RWPE2 (cell line): ENCODE results near the gene WDR18.

Experiments used
- ATAC-seq: fragments of 200-7000 bp; cut with Tn5 transposase; 3 replicates; pipeline ENCODE4 v1.9.1; 2021; ENCODE audit warnings: low read depth
- DNase-seq: peaks from one replicate; pipeline ENCODE4 v3.0.0-alpha.2; 2020; ENCODE audit warnings: low spot score
- H3K27ac ChIP-seq: fragments of 450-650 bp; 2 replicates; pipeline ENCODE4 v1.5.1; 2017; ENCODE audit warnings: mild to moderate bottlenecking; ENCODE audit not compliant: poor library complexity, severe bottlenecking
- H3K27me3 ChIP-seq: fragments of 250-450 bp; sonication (Bioruptor Pico); 2 replicates; pipeline ENCODE4 v1.5.1; 2021; ENCODE audit warnings: mild to moderate bottlenecking, moderate library complexity; ENCODE audit not compliant: insufficient read depth, poor library complexity, severe bottlenecking
- H3K36me3 ChIP-seq: fragments of 250-450 bp; sonication (Bioruptor Pico); 2 replicates; pipeline ENCODE4 v1.5.1; 2020; ENCODE audit warnings: low read depth, mild to moderate bottlenecking, moderate library complexity
- H3K4me1 ChIP-seq: fragments of 250-450 bp; sonication (Bioruptor Pico); 2 replicates; pipeline ENCODE4 v1.5.1; 2021; ENCODE audit warnings: mild to moderate bottlenecking, moderate library complexity; ENCODE audit not compliant: insufficient read depth, poor library complexity, severe bottlenecking
- H3K4me3 ChIP-seq: fragments of 250-450 bp; sonication (Bioruptor Pico); 2 replicates; pipeline ENCODE4 v1.5.1; 2021; ENCODE audit warnings: mild to moderate bottlenecking, moderate library complexity; ENCODE audit not compliant: severe bottlenecking
- H3K9me3 ChIP-seq: fragments of 250-450 bp; sonication (Bioruptor Pico); 2 replicates; pipeline ENCODE4 v1.5.1; 2021; ENCODE audit warnings: mild to moderate bottlenecking, moderate library complexity; ENCODE audit not compliant: severe bottlenecking
- TF ChIP-seq, protein P1 (sequence below): fragments of 450-650 bp; IDR thresholded peaks from one replicate; pipeline ENCODE4 v1.5.1; 2017; ENCODE audit warnings: mild to moderate bottlenecking, moderate library complexity; ENCODE audit not compliant: poor library complexity, severe bottlenecking

WDR18 gene

DNA sequence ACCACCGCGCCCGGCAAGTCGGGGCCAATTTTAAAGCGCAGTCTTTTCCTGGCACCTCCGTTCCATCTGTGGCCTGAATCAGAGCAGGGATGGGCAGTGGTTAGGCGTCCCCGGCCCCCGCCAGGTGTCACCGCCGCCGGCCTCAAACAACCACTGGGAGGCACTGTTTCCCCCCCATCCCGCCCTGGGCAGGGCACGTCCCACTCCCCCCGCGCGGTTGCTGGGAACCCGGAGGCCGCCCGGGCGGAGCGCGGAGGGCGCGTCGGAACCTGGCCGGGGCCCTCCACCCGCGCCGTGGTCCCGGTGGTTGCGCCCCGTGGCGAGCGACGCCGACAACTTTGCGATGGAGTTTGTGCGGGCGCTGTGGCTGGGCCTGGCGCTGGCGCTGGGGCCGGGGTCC, 15.9 kb downstream of the WDR18 start, which contains the start of gene GRIN3B:
TSS of gene GRIN3B (plus strand) at position 325 of the 400 bp plus-strand sequence. CDS start at position 344, 19 bp downstream.
- peaks cover 44% of the 10 kb centered on the region for H3K27me3 ChIP-seq
- no peak within 1 kb of the TSS for H3K27ac ChIP-seq
- peak within 1 kb of the TSS; percentile 22 for H3K4me3 ChIP-seq
- TF ChIP-seq, protein P1, sequence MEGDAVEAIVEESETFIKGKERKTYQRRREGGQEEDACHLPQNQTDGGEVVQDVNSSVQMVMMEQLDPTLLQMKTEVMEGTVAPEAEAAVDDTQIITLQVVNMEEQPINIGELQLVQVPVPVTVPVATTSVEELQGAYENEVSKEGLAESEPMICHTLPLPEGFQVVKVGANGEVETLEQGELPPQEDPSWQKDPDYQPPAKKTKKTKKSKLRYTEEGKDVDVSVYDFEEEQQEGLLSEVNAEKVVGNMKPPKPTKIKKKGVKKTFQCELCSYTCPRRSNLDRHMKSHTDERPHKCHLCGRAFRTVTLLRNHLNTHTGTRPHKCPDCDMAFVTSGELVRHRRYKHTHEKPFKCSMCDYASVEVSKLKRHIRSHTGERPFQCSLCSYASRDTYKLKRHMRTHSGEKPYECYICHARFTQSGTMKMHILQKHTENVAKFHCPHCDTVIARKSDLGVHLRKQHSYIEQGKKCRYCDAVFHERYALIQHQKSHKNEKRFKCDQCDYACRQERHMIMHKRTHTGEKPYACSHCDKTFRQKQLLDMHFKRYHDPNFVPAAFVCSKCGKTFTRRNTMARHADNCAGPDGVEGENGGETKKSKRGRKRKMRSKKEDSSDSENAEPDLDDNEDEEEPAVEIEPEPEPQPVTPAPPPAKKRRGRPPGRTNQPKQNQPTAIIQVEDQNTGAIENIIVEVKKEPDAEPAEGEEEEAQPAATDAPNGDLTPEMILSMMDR = peak; percentile 44
- ATAC-seq (peak; percentile 32; the same call in 2 of the 3 replicates), DNase-seq (no peak)
- H3K36me3 ChIP-seq = no peaks in the 10 kb centered on the region
- no peaks in the 10 kb centered on the region for H3K9me3 ChIP-seq
- H3K4me1 ChIP-seq = no peaks in the 10 kb centered on the region

DNA sequence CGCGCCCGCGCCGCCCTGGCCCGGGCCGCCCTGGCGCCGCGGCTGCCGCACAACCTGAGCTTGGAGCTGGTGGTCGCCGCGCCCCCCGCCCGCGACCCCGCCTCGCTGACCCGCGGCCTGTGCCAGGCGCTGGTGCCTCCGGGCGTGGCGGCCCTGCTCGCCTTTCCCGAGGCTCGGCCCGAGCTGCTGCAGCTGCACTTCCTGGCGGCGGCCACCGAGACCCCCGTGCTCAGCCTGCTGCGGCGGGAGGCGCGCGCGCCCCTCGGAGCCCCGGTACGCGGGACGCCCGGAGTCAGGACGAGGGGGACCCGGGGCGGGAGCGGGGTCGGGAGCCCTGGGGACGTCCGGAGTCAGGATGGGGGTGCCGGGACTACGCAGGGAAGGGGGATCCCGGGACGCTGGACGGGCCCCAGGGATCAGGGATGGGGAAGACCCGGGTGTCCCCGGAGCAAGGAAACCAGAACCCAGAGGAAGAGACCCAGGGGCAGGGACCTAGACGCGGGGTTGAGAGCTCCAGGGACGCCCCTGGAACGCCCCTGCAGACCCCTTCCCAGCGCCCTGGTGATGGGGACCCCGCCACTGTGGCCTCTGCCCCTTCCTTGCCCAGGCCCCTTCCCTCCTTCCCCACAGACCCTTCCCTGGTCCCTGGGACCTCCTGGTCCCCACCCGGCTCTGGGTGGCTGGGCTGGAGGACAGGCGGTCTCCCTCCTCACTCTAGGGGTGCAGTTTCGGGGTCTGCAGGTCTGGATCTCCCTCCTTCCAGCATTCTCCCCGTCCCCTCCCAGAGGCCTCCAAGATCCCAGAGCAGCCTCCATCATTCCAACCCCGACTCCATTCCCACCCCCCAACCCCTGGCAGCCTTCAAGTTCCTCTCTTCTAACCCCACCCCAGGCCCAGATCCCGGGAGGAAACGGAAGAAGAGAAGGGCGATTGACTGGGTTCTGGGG, 16.7 kb downstream of the WDR18 start:
- ATAC-seq (no peak), DNase-seq (no peak)
- TF ChIP-seq, protein P1 = no peak
- H3K4me3 ChIP-seq = peak overlapping the region; percentile 22
- H3K4me1 ChIP-seq = no peaks in the 10 kb centered on the region
- H3K9me3 ChIP-seq = no peaks in the 10 kb centered on the region
- H3K27me3 ChIP-seq = peaks cover 44% of the 10 kb centered on the region
- no peaks in the 10 kb centered on the region for H3K36me3 ChIP-seq
- H3K27ac ChIP-seq = no peak overlapping the region

DNA sequence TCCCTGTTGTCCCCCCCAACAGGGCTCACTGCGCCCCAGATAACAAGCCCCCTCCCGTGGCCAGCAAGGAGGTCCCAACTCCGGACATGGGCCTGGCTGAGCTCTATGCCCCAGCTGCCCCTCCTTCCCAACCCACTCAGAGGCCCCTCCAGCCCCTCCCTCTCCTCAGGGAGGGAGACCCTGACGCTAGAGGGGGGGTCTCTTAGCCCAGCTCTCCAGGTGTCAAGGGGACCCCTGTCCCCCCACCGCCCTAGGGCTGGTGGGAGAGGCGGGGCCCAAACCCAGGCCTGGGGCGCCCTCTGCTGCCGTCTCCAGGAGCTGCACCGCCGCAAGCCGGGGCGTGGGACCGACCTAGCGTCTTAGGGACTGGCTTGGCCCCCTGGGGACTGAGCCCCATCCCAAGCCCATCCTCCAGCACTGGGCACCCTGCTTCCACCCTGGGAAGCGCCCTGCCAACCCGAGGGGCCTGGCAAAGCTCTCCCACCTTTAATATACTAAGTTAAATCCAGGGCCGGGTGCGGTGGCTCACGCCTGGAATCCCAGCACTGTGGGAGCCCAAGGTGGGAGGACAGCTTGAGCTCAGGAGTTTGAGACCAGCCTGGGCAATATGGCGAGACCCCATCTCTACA, 17.5 kb downstream of the WDR18 start:
- H3K9me3 ChIP-seq = no peaks in the 10 kb centered on the region
- peaks cover 42% of the 10 kb centered on the region for H3K27me3 ChIP-seq
- H3K4me1 ChIP-seq = no peaks in the 10 kb centered on the region
- no peak overlapping the region for H3K4me3 ChIP-seq
- TF ChIP-seq, protein P1 = peak; percentile 79
- ATAC-seq = peak; percentile 37; the same call in 2 of the 3 replicates
- H3K27ac ChIP-seq = no peak overlapping the region
- no peak for DNase-seq
- no peaks in the 10 kb centered on the region for H3K36me3 ChIP-seq

DNA sequence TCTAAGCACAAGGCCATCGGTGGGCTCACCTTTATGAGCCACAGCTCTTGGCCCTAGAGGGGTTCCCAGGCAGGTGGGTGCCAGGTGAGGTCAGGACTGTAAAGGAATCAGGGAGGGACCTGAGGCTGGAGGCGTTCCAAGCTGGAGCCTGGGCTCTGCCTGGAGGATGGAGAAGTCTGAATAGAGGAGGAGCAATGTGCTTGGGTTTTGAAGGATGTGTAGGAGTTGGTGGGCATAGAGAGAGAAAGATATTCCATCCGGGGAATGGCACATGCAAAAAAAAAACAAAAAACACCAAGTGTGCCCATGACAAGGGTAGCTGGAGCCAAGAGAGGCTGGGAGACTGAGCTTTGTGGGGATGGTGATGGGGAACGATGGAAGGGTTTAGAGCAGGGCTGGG, 18.5 kb downstream of the WDR18 start:
- DNase-seq (no peak), ATAC-seq (no peak)
- H3K27me3 ChIP-seq = peaks cover 34% of the 10 kb centered on the region
- TF ChIP-seq, protein P1 = no peak
- H3K27ac ChIP-seq = no peak overlapping the region
- H3K9me3 ChIP-seq = no peaks in the 10 kb centered on the region
- no peaks in the 10 kb centered on the region for H3K4me1 ChIP-seq
- H3K4me3 ChIP-seq = no peak overlapping the region
- no peaks in the 10 kb centered on the region for H3K36me3 ChIP-seq
